RPMI8226 (cell line): Measurements from ENCODE around the gene ZHX3.

Source experiments
- DNase-seq: peaks from one replicate; pipeline ENCODE4 v3.0.0-alpha.2; 2015

ZHX3 gene

DNA sequence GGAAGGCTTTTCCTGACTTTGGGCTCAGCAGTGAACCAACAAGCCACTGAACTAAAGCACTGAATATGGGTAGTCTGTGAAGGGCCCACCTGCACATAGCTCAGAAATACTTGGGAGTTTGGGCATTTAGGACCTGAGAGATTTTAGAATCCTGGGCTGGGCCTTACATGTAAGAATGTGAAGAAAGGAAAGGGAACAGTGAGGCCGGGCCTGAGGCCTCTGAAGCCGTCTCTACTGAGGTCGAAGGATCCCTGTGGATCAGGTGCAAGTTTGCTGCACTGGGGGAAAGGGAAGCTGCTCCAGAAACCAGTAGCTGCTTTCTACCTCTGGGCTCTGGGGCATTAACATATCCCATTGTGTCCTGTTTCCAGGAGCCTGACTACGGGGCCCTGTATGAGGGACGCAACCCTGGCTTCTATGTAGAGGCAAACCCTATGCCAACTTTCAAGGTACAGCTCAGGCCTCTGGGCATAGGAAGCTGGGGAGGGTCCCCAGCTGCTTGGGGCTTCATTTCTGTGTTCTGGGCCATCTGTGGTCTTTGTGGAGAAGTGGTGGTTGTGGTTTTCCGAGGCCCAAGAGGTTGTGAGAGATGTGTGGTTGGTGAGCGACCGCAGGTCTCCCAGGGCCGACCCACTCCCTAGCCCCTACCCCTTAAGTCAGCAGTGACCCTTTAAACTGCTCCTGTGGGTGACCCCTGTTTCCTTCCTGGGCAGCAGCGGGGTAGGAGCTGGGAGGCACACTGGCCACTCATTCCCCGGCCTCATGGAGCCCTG is 149.9 kb downstream of the ZHX3 start:
- no peak for DNase-seq

DNA sequence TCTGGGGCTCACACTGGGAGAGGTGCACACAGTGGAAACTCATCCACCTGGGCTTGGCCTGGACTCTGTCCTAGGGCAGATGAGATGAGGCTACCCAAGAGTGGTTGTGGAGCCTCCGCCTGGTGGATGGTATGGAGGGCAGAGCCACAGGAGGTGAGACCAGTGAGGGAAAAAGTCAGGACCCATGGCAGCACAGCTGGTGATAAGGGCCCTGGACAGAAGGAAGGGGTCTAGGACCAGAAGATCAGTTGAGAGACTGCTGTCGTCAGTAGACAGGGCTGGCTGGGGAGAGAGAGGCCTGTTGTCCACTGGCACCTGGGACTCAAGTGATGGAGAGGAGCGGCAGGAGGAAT is 150.4 kb downstream of the ZHX3 start:
- no peak for DNase-seq

DNA sequence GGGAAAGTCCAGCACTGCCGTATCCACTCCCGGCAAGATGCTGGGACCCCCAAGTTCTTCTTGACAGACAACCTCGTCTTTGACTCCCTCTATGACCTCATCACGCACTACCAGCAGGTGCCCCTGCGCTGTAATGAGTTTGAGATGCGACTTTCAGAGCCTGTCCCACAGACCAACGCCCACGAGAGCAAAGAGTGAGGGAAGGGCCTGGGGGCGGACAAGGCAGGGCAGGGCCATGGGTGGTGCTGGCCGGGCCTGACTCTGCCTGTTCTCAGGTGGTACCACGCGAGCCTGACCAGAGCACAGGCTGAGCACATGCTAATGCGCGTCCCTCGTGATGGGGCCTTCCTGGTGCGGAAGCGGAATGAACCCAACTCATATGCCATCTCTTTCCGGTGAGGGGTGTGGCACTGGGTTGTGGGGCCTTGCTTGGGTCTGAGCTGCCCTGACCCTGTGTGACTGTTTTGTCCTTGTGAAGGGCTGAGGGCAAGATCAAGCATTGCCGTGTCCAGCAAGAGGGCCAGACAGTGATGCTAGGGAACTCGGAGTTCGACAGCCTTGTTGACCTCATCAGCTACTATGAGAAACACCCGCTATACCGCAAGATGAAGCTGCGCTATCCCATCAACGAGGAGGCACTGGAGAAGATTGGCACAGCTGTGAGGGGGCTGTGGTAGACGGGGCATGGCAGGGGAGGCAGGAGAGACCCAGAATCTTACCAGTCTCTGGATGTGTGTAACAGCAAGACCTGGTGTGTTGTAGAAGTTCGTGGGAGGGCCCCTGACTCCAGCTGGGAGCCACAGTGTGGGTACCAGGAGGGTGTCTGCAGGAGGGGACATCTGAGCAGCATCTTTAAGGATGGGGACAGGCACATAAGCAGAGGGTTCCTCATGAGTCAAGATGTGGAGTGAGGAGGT is 151.1 kb downstream of the ZHX3 start:
- DNase-seq: no peak

DNA sequence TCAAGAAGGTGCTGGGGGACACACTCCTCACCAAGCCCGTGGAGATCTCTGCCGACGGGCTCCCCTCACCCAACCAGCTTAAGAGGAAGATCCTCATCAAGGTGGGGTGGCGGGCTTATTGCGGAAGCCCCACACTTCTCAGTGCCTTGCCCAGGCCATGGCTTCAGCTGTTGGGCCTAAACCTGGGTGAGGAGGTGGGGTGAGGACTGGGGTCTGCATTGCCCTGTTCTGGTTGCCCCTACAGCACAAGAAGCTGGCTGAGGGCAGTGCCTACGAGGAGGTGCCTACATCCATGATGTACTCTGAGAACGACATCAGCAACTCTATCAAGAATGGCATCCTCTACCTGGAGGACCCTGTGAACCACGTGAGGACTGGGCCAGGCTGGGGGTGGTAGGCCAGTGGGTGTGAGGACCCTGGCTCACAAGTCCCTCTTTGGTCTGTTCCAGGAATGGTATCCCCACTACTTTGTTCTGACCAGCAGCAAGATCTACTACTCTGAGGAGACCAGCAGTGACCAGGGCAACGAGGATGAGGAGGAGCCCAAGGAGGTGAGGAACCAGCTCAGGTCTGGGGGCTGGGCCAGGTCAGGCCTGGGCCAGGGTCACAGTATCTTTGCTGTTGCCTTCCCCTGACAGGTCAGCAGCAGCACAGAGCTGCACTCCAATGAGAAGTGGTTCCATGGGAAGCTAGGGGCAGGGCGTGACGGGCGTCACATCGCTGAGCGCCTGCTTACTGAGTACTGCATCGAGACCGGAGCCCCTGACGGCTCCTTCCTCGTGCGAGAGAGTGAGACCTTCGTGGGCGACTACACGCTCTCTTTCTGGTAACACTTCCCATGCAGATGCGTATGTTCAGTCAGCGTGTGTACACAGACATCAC is 152.3 kb downstream of the ZHX3 start:
- DNase-seq: no peak

DNA sequence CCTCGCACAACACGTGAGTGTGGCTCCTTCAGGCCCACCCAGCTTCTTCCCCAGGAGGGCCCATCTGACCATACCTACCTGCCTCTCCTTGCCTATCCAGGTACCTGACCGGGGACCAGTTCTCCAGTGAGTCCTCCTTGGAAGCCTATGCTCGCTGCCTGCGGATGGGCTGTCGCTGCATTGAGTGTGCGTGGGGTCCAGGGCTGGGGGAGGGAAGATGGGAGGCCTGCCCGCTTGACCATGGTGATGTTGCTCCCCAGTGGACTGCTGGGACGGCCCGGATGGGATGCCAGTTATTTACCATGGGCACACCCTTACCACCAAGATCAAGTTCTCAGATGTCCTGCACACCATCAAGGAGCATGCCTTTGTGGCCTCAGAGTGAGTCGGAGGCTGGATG is 153.7 kb downstream of the ZHX3 start:
- no peak for DNase-seq

DNA sequence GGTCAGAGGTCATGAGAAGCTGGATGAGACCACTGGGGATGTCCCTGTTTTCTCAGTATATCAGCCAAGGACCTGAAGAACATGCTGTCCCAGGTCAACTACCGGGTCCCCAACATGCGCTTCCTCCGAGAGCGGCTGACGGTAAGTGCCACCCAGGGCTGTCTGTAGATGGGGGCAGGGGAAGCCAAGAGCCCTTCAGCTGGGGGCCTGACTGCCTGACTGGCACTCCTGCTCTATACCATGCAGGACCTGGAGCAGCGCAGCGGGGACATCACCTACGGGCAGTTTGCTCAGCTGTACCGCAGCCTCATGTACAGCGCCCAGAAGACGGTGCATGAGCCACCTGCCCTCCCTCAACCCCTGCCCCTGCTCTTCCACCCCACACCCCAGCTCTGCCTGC is 155.1 kb downstream of the ZHX3 start:
- no peak for DNase-seq

DNA sequence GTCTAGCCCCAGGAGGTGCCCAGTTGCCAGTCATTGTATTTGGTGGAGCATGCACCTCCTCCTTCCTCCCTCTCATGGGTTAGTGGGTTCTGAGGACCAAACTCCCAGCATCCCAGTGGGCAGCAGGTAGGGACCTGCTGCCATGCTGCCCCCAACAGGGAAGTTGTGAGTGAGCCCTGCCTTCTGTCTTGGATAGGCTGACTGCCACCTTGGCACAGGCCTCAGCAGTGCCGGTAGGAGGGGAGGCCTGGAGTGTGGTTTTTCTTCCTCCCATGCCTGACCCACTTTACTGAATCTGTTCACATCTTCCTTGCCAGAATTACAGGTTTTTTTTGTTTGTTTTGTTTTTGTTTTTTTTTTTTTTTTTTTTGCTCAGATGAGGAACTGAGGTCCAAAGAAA is 155.6 kb downstream of the ZHX3 start:
- DNase-seq: no peak

DNA sequence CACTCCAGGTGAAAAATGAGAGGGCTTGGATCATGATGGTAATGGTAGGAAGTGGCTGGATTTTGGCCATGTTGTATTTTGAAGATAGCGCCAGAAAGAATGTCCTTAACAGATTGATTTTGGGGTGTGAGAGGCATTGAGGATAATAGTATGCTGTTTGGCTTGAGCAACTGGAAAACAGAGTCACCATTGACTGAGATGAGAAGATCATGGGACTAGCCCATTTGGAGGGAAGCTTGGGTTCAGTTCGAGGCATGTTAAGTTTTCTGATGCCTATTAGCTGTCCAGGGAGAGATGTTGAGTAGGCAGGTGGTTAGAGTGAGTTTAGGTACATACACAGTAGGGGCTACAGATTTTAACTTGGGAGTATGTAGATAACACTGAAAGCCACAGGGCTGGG is 156.8 kb downstream of the ZHX3 start:
- no peak for DNase-seq

DNA sequence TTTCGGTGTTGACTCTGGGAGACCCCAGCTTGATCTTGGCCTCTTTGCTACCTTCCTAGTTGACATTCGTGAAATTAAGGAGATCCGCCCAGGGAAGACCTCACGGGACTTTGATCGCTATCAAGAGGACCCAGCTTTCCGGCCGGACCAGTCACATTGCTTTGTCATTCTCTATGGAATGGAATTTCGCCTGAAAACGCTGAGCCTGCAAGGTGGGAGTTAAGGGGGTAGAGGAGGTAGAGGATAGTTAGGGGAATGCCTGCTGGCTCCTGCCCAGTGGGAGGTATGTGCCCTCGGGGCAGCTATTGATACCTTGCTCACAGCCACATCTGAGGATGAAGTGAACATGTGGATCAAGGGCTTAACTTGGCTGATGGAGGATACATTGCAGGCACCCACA is 158.0 kb downstream of the ZHX3 start:
- DNase-seq: no peak

DNA sequence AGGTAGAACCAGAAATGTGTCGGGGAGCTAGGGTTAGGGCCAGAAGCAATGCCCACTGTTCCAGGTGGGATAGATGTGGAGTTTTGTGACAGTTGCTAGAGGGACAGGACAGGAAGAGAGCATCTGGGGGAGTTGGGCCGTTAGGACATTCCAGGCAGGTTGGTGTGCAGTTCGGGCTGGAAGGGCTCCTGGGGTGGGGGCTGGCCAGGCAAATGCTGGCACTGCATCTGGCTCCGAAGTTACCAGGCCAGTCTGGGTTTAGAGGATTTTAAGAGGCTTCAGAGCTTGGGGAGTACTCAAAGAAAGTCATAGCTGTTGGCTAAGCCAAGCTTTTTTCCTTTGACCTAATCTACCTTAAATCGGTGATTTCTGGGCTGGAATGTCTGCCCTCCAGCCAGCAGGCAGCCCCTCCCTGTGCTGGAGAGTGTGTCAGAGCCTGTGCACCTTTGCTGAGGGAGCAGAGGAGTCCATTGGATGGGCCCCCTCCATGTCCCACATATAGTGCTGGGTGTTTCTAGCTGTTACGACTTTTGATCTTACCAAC is 159.4 kb downstream of the ZHX3 start:
- DNase-seq: no peak

DNA sequence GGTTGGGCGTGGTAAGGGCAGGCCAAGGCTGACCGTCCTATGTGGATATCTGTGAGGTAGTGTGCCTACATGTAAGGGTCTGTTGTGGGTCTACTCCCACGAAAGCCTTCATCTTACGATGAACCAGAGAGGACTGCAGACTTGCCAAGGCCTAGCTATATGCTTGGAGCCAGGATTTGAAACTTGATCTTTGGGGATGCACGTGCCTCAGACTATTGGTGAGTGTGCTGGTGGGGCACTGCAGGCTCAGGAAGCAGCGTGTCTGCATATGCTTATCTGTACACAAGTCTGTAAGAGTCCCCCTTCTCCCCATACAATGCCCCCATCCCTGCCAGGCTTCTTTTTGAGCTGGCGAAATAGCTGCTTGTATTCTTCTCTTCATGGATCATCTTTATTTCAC is 162.3 kb downstream of the ZHX3 start:
- DNase-seq: no peak

DNA sequence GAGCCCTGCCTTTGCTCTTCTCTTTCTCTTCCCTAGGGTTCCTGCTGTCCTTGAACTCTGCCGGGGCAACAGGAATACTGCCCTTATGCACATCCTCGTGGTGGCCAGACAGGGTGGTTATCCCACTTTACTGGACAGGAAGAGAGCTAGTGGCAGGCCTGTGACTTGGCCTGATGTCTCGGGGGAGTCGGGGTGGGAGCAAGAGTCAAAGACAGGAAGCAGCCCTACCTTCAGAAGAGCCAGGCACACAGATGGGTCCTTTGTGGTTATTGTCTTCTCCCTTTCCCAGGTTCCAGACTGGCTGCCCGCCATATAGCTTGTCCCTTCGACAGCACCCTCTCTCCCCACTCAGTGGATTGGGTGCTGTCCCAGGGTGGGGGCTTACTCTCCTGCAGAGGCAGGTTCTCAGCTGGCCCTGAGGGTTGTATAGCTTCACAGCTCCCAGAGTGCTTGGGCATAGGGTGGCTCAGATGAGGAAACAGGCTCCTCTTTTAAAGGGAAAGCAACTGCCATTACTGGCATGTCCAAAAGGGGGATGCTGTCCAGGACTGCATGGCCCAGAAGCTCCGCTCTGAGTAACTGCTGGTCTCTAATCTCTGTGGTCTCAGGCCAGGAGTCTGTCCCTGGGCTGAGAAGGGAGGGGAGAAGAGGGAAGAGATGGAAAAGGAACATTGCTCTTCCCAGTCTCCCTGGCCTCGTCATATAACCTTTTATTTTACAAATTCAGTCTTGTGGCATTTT is 162.9 kb downstream of the ZHX3 start:
- no peak for DNase-seq

DNA sequence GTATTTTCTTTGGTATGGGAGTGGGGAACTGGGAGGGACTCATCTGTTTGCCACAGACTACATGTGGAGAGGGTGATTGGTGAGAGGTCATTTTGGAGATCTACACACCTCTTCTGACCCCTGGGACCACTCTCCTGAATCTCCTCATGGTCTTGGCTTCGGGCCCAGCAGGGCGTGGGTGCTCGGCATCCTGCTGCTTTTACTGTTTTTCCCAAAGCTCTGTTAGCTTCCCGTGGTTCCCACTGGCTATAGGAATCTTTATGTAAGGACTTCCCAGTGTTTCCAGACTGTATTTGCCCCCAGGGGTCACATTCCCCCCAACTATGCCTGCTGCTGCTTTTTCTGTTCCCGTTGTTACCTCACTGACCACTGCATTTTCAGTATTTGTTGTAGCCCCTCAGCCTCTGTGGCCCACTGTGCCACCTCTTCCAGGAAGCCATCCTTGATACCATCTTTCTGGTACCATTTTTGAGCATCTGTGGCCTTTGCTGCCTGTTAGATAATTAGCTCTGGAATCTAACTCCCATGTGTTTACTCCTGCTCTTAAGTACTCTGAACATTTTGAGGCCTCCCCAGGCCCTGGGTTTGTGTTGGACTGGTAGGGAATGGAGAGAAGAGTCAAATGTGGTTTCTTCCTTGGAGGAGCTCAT is 165.3 kb downstream of the ZHX3 start:
- DNase-seq: no peak

DNA sequence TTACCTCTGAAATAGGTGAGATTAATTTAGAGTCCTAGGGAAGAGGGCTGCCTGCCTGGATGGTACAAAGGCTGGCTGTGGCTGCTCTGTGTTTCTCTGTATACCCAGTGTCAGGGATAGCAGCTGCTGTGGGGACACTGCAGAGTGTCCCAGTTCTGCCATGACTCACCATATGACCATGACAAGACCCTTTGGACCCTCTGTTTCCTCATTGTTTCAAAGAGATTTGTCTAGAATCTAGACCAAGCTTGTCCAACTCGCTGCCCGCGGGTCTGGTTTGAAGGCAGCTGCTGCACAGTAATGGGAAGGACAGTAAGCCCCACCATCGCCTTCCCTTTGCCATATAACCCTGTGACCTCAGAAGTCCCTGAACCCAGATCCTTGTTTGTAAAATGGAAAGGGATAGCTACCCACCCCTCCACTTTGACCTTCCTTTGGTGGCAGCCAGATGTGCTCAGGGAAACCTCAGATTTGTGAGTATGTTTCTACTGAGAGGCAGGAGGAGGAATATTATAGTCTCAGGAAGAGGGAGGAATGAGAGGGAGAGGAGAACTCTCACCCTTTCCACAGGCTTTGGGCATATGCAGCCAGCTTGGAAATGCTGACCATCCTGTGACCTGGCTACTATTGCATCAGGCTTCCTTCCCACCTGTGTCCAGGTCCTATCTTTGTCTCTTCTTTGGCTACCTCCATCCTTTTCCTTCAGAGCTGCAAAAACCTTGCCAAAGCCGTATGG is 166.2 kb downstream of the ZHX3 start:
- no peak for DNase-seq

DNA sequence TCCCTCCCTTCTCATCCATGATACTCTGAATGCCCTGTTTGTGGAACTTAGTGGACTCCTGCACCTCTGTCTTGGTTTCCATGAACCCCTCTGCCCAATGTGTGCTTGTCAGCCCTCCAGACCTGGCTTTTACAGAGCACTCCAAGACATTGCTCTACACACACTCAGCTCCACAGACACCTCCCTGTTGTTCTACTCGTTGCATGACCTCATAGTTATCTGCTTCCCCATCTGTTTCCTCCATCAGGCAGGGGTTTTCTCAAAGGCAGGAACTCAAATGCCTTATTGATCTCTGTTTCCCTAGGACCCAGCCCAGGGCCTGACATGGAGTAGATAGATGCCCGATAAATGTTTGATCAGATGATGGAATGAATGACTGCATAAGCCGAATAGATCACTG is 166.9 kb downstream of the ZHX3 start:
- DNase-seq: no peak

DNA sequence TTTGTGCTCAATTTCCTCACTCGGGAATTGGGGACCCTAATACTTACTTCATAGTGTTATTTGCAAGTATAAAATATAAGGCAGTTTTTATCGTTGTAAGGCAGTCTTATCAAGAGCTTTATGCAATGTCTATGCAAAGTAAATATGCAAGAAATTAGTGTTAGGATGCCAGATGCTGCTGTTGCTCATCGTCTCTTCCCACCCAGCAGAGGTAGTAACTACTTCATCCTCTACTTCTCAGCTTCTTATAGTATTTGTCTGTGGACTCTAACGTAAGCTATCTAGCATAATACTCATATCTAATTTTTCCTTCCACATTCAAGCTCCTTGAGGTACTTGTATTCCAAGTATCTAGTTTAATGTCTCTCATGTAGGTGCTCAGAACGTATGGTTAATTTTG is 168.6 kb downstream of the ZHX3 start:
- DNase-seq: no peak

DNA sequence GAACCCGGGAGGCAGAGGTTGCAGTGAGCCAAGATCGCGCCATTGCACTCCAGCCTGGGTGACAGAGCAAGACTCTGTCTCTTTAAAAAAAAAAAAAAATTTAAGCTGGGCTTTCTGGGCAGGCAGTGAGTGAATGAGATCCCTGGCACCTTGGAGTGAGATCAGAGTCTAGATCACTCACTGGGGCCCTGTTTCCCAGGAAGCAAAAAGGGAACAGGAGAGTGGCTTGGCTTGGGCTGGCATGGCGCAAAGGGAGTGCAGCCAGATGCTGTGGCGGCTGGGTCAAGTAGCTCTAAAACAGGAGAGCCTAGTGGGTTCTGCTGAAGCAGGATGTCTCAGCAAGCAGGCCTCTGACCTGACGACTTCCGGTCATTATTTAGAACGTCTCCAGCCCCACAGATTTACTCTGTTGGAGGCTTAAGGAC is 169.8 kb downstream of the ZHX3 start:
- no peak for DNase-seq

DNA sequence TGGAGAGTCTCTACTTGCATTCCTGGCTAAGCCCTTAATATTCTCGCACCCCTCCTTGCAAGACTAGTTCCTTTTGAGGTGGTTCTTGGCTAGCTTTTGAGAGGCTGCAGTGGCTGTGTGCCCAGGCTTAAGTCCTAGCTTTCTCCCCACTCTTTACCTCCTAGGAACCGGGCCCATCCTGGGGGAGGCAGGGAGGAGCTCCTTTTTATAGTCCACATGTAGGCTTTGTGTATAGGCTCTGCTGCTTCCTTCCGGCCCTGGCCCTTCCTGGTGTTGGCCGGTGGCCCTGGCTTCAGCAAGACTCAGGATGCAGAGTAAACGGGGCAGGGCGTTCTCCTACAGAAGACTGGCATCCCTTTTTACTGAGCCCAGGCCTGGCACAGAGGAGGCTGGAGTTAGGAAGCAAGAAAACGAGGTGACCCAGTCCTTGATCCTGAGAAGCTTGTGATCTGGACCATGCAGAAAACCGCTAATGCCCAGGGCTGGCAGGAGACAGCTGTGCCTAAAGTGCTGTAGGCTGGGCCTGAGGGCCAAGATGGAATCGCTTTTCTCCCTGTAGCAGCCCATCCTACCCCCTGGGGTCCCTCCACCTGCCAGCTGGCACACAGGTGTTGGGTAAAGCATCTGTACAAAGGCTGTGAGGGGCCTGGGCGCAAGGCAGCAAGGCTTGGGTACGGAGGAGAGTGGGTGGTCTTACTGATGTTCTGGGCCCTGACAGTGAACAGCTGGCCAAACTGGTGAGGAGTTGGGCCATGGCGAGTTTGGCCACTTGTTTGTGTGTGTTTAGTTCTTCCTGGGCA is 171.5 kb downstream of the ZHX3 start:
- peak; percentile 20 for DNase-seq

DNA sequence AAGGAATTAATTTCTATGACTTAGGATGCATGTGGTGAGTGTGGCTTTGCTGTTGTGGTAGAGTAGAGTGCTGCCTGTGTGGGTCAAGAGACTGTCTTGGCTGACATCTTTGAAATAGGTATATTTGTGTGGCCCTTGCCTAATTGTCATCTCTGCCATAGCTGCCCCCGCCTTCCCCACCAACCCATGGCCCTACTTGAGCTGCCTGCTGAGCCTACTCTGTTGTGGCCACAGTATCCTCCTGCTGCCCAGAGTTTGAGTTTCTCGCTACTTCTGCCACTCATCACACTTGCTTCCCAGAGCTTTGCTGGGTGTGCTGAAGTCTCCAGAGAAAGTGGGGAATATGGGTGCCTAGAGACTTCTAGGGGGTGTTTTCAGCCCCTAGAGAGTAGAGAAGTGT is 172.2 kb downstream of the ZHX3 start:
- DNase-seq: no peak

DNA sequence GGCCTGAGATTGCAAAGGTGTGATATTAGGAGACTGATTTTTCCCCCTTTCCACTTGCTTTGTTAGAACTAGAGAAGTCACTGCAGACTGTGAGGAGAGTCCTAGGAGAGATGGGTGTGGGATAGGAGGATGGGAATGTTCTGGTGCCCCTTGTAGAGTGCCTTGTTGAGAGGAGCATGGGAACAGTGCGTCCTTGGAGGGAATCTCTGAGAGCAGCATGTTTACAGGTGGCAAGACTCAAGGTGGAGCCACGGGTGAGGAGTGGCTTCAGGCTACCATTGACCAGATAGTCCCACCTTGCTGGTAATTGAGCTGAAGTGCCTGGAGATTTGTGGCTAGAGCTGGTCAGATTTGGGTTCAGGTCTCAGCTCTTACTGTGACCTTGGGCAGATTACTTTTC is 174.2 kb downstream of the ZHX3 start:
- no peak for DNase-seq
